Stimulated activated CD4-positive, alpha-beta T cell treated with anti-CD3 and anti-CD28 coated beads, Interleukin-1b, Interleukin-23, amount 100 ng/mL, for 1 hour (primary cell): ENCODE data around the gene RB1.

Experiments used
- DNase-seq, 2 donors: peaks; one replicate each; pipeline ENCODE4 v3.0.0-alpha.2; 2020; ENCODE audit warnings: low read depth in 2 of 2

RB1 gene

GRCh38 chr13:48303359-48304142 lies at the start of gene RB1:
RB1 (plus strand) TSS chr13:48303751; CDS start chr13:48303913, 162 bp downstream.
- DNase-seq, result peak; percentile 68 to 78

DNA sequence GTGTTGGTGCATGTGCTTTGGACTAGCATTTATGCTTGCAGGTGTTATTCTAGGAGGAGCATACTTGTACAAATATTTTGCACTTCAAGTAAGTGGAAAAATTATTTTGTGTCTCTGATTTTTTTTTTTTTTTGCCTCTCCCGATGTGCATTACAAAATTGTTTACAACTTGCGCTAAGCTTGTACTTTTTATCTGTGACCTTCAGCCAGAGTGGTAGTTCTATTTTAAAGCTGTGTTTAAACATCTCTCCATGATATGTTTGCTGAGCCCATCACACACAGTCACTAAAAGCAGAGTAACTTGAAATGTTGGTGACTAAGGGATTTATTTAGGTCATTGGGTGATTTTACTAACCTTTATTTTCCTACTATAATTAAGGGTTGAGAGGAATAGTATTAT lies 49.7 kb upstream of the RB1 start:
- no peak for DNase-seq

GRCh38 chr13:48255090-48255489 lies 48.5 kb upstream of the RB1 start:
- no peak for DNase-seq

- no peak for DNase-seq
Measured at GRCh38 chr13:48255954-48256353, 47.6 kb upstream of the RB1 start.

- DNase-seq, result no peak
Measured at GRCh38 chr13:48258002-48258401, 45.5 kb upstream of the RB1 start.

- no peak for DNase-seq
Measured at GRCh38 chr13:48258430-48258829, 45.1 kb upstream of the RB1 start.

DNA sequence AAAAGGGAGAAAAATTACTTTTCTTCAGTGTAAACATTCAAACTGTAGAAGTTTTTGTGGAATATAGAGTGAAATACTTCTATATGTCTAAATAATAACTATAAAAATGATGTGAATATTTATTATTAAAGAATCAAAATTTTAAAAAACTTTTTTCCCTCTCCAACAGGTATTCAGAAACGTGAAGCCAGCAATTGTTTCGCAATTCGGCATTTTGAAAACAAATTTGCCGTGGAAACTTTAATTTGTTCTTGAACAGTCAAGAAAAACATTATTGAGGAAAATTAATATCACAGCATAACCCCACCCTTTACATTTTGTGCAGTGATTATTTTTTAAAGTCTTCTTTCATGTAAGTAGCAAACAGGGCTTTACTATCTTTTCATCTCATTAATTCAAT lies 42.6 kb upstream of the RB1 start:
- DNase-seq, result no peak

DNA sequence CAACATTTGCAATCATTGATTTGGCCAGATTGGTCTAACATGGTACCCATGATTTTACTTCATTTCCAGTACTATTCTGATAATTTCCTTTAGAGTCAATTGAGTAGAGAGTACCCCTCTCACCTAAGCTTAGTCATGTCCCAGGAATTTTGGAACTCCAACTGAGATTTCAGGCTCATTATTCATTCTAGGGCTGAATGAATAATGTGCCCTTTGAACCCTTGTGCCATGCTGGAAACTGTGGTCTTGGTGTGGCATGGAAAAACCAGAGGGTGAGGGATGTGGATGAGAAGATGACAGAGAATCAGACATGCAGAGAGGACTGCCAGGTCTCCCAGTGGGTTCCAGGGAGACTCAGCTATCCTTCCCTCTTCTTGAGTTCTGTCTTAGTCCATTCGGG lies 40.4 kb upstream of the RB1 start:
- DNase-seq, result no peak

DNA sequence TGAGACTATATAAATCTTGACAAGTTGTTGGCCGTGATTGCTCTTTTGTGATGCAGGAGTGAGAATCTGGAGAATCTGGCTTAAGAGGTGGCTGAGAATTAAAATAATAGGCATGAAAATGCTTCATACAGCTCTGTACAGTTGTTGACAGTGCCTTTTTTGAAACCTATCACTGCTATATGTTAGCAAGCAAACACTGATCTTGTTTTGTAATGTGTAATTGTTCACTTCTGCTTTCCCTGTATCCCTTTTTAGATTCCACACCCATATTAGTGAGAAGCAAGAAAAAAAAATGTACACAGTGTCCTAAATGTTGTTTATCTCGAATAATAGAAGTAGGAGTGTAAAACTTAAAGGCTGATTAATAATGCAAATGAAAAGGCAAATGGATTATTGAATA lies 39.5 kb upstream of the RB1 start:
- no peak for DNase-seq

GRCh38 chr13:48265217-48265815 lies 38.2 kb upstream of the RB1 start:
- DNase-seq, result no peak

DNA sequence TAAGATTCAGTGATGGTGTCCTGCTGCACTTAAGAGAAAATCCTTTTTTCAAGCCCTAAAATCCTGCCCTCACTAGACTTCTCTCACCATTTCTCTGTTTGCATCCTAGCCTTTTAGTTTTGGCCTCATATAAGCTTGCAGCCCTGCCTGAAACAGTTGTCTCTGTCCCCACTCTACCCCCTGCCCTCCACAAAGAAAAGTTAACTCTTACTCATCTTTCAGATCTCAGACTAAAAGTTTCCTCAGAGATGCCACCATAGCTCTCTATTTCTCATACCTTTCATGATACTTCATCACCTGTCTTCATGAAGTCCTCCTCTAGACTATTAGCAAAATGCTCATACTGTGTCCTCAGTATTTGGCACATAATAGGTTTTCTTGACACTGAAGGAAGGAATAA lies 37.4 kb upstream of the RB1 start:
- DNase-seq, result no peak

DNA sequence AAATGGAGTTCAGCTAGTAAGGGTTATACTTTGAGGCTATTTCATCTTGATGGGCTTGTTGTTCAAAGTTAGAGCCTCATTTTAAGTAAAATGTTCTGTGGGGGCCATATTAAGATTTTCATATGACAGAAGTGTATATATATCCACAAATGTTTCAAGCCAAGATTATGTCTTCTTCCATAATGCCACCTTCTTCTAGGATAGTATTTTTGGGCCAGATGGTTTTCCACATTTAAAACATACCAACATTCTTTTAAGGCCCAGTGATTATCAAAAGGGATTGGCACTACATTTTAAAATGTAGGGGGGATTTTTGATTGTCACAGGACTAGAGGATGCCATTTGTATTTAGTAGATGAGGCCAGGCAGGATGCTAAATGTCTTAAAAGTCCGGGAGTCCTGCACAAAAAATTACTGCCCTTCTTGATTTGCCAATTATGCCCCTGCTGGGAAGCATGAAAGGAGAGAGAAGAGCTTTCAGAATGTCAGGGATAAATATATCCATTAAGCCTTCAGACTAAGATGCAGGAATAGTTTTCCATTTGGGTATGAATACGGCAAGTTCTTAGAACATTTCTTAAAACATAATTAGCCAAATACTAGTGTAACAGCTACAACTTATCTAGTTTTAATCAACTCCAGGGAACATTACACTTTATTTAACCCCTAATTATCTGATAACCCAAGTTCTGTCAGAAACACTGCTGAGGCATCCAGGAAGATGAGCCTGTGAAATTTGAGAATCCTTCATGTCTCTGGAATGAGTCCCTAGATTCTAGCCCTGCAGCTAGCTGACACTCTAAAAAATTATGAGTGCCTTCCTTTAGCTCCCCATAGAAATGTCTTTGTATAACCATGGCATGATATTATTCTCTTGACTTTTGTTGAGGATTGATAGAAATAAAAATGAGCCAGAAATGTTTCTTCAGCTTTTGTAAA lies 36.6 kb upstream of the RB1 start:
- DNase-seq, result no peak

GRCh38 chr13:48268019-48268418 lies 35.5 kb upstream of the RB1 start:
- DNase-seq, result no peak

GRCh38 chr13:48273346-48273745 lies 30.2 kb upstream of the RB1 start:
- no peak for DNase-seq

DNA sequence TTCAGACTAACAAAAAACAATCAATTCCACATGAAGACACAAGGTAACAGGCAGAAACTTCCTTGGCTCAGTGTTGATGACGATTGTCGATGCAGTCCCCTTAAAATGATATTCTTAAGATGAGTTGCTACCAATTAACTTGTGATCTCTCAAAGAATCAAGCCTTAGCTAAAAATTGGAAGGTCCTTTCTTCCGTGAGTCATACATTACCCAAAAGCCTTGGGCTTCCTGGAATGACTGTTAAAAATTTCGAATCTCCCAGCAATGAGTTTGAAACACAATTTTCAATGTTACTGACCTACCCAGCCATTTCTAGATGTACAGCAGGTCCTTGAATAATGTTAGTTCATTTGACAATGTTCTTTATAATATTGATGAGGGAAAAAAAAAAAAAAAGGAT lies 28.0 kb upstream of the RB1 start:
- DNase-seq, result no peak

DNA sequence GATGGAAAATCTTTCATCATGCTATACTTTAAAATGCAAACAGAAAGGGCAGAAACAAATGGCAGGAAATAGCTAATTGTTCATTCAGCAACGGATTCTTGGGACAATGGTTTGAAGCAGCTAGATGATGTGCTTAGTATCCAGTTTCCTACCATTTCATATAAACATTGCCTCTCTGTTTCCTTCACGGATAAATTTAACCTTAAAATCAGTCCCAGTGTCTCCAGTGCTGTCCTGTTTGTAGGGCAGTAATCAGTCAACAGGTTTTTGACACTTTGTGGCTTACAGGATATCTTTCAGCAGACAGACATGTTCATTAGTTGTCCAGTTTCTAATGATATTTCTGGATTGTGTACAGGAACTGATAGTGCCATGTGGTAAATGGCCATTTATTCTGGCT lies 24.7 kb upstream of the RB1 start:
- no peak for DNase-seq

GRCh38 chr13:48281556-48281955 lies 22.0 kb upstream of the RB1 start:
- DNase-seq, result no peak

DNA sequence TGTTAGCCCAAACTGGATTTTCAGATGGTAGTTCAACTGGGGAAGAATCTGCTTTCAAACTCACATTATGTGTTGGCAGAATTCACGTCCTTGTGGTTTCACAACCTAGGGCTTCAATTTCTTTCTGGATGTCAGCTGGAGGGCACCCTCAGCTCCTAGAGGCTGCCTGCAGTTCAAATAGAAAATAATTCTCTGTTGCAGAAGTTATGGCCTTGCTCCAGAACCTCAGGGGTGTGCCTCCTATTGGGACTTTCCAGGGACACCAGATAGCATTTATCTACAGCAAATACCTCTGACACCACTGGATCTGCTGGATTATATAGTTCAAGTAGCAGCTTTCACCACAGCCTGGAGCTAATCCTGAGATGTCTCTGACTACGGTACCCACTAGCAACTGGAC lies 11.8 kb upstream of the RB1 start:
- no peak for DNase-seq

DNA sequence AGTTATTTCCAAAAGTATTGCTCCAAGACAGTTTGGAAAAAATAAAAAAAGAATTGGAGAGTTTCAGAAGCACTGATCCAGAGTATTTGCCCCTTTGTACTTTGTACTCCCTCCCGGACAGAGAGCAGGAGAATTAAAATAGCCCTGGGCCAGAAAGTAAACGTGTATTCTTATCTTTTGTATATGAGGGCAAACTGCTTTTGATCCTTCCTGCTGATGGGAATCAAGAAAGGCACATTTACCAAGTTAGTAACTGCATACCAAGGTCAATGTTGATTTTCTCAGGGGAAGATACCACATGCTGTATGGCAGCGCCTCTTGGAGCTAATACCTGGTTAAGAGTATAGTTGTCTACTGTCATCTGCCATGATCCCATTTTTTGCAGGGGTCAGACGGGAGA lies 10.9 kb upstream of the RB1 start:
- DNase-seq, result no peak

- no peak for DNase-seq
Measured at GRCh38 chr13:48294653-48295052, 8.9 kb upstream of the RB1 start.

GRCh38 chr13:48295271-48295670 lies 8.3 kb upstream of the RB1 start:
- no peak for DNase-seq

DNA sequence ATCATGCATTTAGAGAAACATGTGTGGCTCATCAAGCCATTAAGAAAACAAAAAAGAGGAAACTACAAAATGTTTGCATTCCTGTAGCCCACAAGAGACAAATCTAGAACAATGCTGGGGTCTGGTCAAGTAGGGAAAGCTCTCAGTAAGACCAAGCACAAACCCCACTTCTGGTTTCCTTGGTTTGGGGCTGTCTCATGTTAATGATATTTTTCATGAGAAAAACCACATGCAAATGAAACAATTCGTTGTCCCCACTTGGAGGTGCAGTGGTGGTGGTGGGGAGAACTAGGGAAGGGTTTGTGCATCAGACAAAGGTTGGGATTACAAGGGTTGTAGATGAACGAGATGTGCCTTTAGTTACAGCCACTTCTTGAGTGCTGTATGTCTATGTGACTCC lies 7.0 kb upstream of the RB1 start:
- no peak for DNase-seq
